SIG-M5 treated with dmso at 0.1 percent for 504 hours (cell line): ENCODE results near the gene LRFN2.

Source experiments
- DNase-seq: peaks from one replicate; lab custom pipeline; 2025; ENCODE audit not compliant: unreplicated experiment; lab: John Stamatoyannopoulos, UW

The LRFN2 gene

GRCh38 chr6:40353197-40353966 is 233.8 kb downstream of the LRFN2 start:
- DNase-seq: no peak

- no peak for DNase-seq
Measured at GRCh38 chr6:40352527-40353170, 234.5 kb downstream of the LRFN2 start.

- DNase-seq: no peak
Measured at GRCh38 chr6:40352006-40352405, 235.2 kb downstream of the LRFN2 start.

- DNase-seq: no peak
Measured at GRCh38 chr6:40350747-40351217, 236.4 kb downstream of the LRFN2 start.

GRCh38 chr6:40349901-40350746 is 237.0 kb downstream of the LRFN2 start:
- no peak for DNase-seq

GRCh38 chr6:40349123-40349900 is 237.9 kb downstream of the LRFN2 start:
- DNase-seq: no peak

GRCh38 chr6:40348591-40348990 is 238.6 kb downstream of the LRFN2 start:
- DNase-seq: no peak

GRCh38 chr6:40347571-40348011 is 239.6 kb downstream of the LRFN2 start:
- DNase-seq: no peak

- no peak for DNase-seq
Measured at GRCh38 chr6:40346246-40346645, 240.9 kb downstream of the LRFN2 start.

- no peak for DNase-seq
Measured at GRCh38 chr6:40344566-40345167, 242.5 kb downstream of the LRFN2 start.

GRCh38 chr6:40343877-40344565 is 243.1 kb downstream of the LRFN2 start:
- no peak for DNase-seq

- DNase-seq: no peak
Measured at GRCh38 chr6:40343318-40343876, 243.8 kb downstream of the LRFN2 start.

- DNase-seq: no peak
Measured at GRCh38 chr6:40342723-40343122, 244.4 kb downstream of the LRFN2 start.

GRCh38 chr6:40341726-40342125 is 245.4 kb downstream of the LRFN2 start:
- DNase-seq: no peak
